Upper lobe of right lung (tissue), 1 donor: ENCODE data around the gene CLDN4. TPM values are rescaled to one million over a fixed set of nuclear protein-coding genes. Genes with fewer than 3 reads are reported as not detected.

Experiments used
- ATAC-seq: fragments of 200-7000 bp; cut with Tn5 transposase; one replicate; pipeline ENCODE4 v1.9.1; 2020; ENCODE audit warnings: mild to moderate bottlenecking, moderate library complexity
- DNase-seq: peaks from one replicate; pipeline ENCODE4 v3.0.0-alpha.2; 2020
- H3K27ac ChIP-seq: fragments of 200-600 bp; one replicate; pipeline ENCODE4 v1.8.0; 2022
- H3K27me3 ChIP-seq: fragments of 200-600 bp; one replicate; pipeline ENCODE4 v1.8.0; 2022; ENCODE audit warnings: mild to moderate bottlenecking
- H3K36me3 ChIP-seq: fragments of 200-600 bp; one replicate; pipeline ENCODE4 v1.8.0; 2022
- H3K4me1 ChIP-seq: fragments of 200-600 bp; one replicate; pipeline ENCODE4 v1.8.0; 2022
- H3K4me3 ChIP-seq: fragments of 200-600 bp; one replicate; pipeline ENCODE4 v1.8.0; 2022; ENCODE audit warnings: mild to moderate bottlenecking
- H3K9me3 ChIP-seq: fragments of 200-600 bp; one replicate; pipeline ENCODE4 v1.8.0; 2022
- intact Hi-C: fragments of 100-400 bp; cut with DNase I; formaldehyde crosslinking; loops from one replicate; pipeline ENCODE4 v1.11.0; 2022
- total RNA-seq: library from RNA; stranded (reverse); fragmentation: NEBNext Ultra II Directional; extraction: Animal tissue kit (Norgen Biotek cat#: 25700); gene quantifications from one replicate; pipeline ENCODE4 v1.2.1, GENCODE V29; 2021
- TF ChIP-seq, protein P1 (sequence below): fragments of 200-600 bp; IDR thresholded peaks from one replicate; pipeline ENCODE4 v1.8.0; 2022; ENCODE audit warnings: antibody characterized with exemption
- donor health status: DM: no; HTN: yes; CAD: no; lungs with severe emphysema.

The CLDN4 gene
- total RNA-seq, 1 donor from 2014 or later = 103 TPM

DNA sequence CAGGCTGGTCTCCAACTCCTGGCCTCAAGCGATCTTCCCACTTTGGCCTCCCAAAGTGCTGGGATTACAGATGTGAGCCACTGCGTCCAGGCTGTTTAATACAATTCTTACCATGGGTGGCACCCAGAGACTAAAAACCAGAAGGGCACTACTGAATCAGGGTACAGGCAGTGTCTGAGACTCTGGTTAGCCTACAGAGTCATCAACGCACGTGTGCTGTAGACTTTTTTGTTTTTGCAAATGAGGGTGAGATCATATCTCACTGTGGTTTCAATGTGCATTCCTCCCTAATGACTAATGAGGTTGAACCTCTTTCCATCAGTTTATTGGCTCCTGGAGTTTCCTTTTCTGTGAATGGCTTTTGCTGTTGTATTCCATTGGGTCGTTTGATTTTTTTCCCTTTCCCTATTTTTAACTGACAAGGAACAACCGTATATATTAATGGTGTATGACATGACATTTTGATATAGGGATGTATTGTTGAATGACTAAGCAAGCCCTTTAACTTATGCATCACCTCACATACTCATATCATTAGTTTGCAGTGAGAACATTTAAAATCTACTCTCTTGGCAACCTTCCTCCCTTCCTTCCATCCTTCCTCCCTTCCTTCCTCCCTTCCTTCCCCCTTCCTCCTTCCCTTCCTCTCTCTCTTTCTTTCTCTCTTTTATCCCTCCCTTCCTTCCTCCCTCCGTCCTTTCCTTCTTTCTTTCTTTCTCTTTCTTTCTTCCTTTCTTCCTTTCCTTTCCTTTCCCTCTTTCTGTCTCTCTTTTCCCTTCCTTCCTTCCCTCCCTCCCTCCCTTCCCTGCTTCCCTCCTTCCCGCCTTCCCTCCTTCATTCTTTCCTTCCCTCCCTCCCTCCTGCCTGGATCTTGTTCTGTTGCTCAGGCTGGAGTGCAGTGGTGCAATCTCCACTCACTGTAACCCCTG is 20.9 kb downstream of the CLDN4 start:
- Histone ChIP-seq H3K4me1 (peaks cover 7% of the 10 kb centered on the region), H3K27ac (peak overlapping the region; percentile 47), H3K9me3 (no peaks in the 10 kb centered on the region), H3K4me3 (no peak overlapping the region), H3K27me3 (no peaks in the 10 kb centered on the region), H3K36me3 (no peaks in the 10 kb centered on the region)
- no peak for DNase-seq
- ATAC-seq = peak; percentile 73
- TF ChIP-seq, protein P1, sequence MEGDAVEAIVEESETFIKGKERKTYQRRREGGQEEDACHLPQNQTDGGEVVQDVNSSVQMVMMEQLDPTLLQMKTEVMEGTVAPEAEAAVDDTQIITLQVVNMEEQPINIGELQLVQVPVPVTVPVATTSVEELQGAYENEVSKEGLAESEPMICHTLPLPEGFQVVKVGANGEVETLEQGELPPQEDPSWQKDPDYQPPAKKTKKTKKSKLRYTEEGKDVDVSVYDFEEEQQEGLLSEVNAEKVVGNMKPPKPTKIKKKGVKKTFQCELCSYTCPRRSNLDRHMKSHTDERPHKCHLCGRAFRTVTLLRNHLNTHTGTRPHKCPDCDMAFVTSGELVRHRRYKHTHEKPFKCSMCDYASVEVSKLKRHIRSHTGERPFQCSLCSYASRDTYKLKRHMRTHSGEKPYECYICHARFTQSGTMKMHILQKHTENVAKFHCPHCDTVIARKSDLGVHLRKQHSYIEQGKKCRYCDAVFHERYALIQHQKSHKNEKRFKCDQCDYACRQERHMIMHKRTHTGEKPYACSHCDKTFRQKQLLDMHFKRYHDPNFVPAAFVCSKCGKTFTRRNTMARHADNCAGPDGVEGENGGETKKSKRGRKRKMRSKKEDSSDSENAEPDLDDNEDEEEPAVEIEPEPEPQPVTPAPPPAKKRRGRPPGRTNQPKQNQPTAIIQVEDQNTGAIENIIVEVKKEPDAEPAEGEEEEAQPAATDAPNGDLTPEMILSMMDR = no peak
- intact Hi-C loops = loop anchor here (10.0 kb wide), 1 partner anchor 333 kb away; no protein-coding TSS in a partner anchor

DNA sequence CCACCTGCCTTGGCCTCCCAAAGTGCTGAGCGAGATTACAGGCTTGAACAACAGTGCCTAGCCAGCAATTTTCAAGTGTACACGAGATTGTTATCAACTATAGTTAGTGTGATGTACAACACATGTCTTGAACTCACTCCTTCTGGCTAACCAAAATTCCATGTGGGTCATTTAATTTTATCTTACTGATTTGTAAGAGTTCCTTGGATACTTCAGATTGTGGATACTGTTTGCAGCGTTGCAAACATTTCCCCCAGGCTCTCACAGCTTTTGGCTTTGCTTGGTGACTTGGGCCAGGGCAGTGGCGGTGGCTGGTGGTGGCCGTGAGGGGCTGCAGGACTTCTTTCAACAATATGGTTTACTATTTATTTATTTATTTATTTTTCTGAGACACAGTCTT is 21.7 kb downstream of the CLDN4 start:
- Histone ChIP-seq H3K4me1 (peaks cover 7% of the 10 kb centered on the region), H3K36me3 (no peaks in the 10 kb centered on the region), H3K4me3 (no peak overlapping the region), H3K27ac (no peak overlapping the region), H3K9me3 (no peaks in the 10 kb centered on the region), H3K27me3 (peaks cover 4% of the 10 kb centered on the region)
- TF ChIP-seq, protein P1 = no peak
- DNase-seq (no peak), ATAC-seq (no peak)
- intact Hi-C loops = loop anchor here (10.0 kb wide), 1 partner anchor 332 kb away; no protein-coding TSS in a partner anchor

DNA sequence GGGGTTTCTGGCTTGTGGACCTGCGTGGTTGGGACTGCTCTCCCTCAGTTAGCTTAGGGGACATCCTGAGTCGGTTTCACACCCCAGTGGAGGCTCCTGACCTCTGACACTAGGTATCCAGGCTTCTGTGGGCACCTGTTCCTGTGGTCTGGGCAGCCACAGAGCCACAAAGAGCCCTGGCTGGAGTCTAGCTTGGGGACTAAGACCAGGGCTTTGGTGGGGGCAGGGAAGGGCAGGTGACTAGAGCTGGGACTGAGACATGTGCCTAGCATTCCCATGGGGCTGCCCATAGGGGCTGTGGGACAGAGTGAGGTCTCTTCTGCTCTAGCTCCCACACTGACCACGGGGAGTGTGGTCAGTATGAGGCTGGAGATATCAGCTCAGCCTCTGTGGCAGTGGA is 26.1 kb downstream of the CLDN4 start:
- DNase-seq (no peak), ATAC-seq (no peak)
- Histone ChIP-seq H3K36me3 (no peaks in the 10 kb centered on the region), H3K9me3 (no peaks in the 10 kb centered on the region), H3K4me3 (no peak overlapping the region), H3K27ac (no peak overlapping the region), H3K27me3 (peaks cover 4% of the 10 kb centered on the region), H3K4me1 (no peaks in the 10 kb centered on the region)
- TF ChIP-seq, protein P1 = no peak
- intact Hi-C loops = loop anchor here (5.0 to 10.0 kb wide), 2 partner anchors 45 to 328 kb away; no protein-coding TSS in a partner anchor

DNA sequence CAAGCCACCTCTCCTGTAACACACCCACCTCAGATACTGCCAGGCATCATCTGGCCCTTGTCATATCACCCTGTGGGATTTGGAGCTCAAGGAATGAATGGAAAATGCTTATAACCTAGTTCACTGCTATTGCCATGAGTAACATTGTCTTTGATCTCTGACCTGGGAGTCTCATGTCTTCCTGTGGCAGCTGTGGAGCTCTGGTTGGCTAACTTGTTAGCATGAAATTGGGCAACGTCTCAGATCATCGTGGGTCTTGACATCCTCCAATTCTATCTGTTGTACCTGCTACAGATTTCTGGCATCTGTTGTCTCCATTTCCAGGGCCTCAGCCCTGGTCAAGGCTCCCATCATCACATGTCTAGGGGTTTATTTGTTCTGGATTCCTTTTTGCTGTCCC is 28.0 kb downstream of the CLDN4 start:
- ATAC-seq (no peak), DNase-seq (no peak)
- TF ChIP-seq, protein P1 = no peak
- Histone ChIP-seq H3K36me3 (no peaks in the 10 kb centered on the region), H3K27me3 (peaks cover 4% of the 10 kb centered on the region), H3K9me3 (no peaks in the 10 kb centered on the region), H3K4me3 (no peak overlapping the region), H3K27ac (no peak overlapping the region), H3K4me1 (no peaks in the 10 kb centered on the region)
- intact Hi-C loops = loop anchor here (5.0 to 10.0 kb wide), 2 partner anchors 47 to 326 kb away; no protein-coding TSS in a partner anchor

DNA sequence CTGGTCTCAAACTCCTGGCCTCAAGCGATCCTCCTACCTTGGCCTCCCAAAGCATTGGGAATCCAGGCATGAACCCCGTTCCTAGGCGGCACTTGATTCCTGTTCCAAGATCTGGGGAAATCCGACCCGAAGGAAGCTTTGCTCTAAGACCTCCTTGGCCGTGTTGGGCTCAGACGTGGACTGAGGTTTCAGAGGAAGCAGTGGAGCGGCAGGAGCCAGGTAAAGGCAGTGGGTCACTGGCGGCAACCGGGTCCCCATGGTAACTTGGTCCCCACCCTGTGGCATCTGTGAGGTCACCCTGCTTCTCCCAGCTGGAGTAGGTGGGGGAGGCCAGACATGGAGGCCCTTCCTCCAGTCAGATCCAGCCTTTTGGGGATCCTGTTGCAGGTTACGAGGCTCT is 30.1 kb downstream of the CLDN4 start, which contains the start of gene TMEM270:
Gene TMEM270 (plus strand): TSS at position 301 of the 400 bp plus-strand sequence. CDS start 36 bp downstream, at position 337.
- DNase-seq = no peak
- no peaks in the 10 kb centered on the region for H3K9me3 ChIP-seq
- TF ChIP-seq, protein P1 = no peak
- intact Hi-C loops = loop anchor here (10.0 kb wide), 2 partner anchors 164 to 544 kb away; partner anchors contain the start of gene ELN
- H3K27me3 ChIP-seq = peaks cover 4% of the 10 kb centered on the region
- no peak for ATAC-seq
- no peak within 1 kb of the TSS for H3K4me3 ChIP-seq
- no peak within 1 kb of the TSS for H3K27ac ChIP-seq
- H3K36me3 ChIP-seq = no peaks in the 10 kb centered on the region
- H3K4me1 ChIP-seq = no peaks in the 10 kb centered on the region
